ENCODE measurements around the gene C20orf173. TPM values are rescaled to one million over a fixed set of nuclear protein-coding genes. Genes with fewer than 3 reads are reported as not detected.

C20orf173 gene
- total RNA-seq, 1 donor from 2014 or later = not detected

GRCh38 chr20:35562541-35563110, 33.2 kb upstream of the C20orf173 start:
- H3K27me3 Mint-ChIP-seq = no peaks in the 10 kb centered on the region
- no peaks in the 10 kb centered on the region for H3K4me1 Mint-ChIP-seq (ENCODE audit: low read depth)
- H3K27ac Mint-ChIP-seq = no peak overlapping the region

DNA sequence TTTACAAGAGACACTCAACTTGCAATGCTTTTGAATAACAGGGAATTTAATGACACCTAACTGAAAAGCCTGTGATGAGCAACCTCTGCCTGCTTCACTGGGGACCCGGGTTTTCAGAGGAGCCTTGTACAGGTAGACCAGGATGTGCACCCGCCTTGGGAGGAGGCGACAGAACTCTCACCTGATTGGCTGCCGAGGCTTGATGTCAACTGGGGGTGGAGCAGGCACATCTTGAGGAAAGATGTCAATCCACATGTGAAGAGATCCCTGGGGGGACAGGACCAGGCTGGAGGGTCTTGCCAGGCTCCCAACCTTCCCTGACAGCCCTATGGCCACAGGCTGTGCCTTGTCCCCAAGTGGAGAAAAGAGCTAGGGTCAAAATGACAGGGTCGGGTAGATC, 32.2 kb upstream of the C20orf173 start:
- Mint-ChIP-seq H3K27me3 (no peaks in the 10 kb centered on the region), H3K27ac (no peak overlapping the region), H3K36me3 (ENCODE audit: insufficient read depth) (peaks cover 5% of the 10 kb centered on the region), H3K4me3 (ENCODE audit: low read depth) (no peak overlapping the region), H3K9me3 (ENCODE audit: low read depth) (no peaks in the 10 kb centered on the region), H3K4me1 (ENCODE audit: low read depth) (no peaks in the 10 kb centered on the region)
- no peak for DNase-seq (ENCODE audit: low spot score, unreplicated experiment)
- TF ChIP-seq, protein P1, sequence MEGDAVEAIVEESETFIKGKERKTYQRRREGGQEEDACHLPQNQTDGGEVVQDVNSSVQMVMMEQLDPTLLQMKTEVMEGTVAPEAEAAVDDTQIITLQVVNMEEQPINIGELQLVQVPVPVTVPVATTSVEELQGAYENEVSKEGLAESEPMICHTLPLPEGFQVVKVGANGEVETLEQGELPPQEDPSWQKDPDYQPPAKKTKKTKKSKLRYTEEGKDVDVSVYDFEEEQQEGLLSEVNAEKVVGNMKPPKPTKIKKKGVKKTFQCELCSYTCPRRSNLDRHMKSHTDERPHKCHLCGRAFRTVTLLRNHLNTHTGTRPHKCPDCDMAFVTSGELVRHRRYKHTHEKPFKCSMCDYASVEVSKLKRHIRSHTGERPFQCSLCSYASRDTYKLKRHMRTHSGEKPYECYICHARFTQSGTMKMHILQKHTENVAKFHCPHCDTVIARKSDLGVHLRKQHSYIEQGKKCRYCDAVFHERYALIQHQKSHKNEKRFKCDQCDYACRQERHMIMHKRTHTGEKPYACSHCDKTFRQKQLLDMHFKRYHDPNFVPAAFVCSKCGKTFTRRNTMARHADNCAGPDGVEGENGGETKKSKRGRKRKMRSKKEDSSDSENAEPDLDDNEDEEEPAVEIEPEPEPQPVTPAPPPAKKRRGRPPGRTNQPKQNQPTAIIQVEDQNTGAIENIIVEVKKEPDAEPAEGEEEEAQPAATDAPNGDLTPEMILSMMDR (IDR thresholded peaks at IDR 0.05; ENCODE audit: unreplicated experiment) = no peak

More at GRCh38 chr20:35562541-35563110, 33.2 kb upstream of the C20orf173 start:
- no peaks in the 10 kb centered on the region for H3K9me3 Mint-ChIP-seq (ENCODE audit: low read depth)
- H3K36me3 Mint-ChIP-seq (ENCODE audit: insufficient read depth) = peaks cover 2% of the 10 kb centered on the region
- TF ChIP-seq, protein P1 (IDR thresholded peaks at IDR 0.05; ENCODE audit: unreplicated experiment) = no peak
- no peak for DNase-seq (ENCODE audit: low spot score, unreplicated experiment)
- H3K4me3 Mint-ChIP-seq (ENCODE audit: low read depth) = no peak overlapping the region

DNA sequence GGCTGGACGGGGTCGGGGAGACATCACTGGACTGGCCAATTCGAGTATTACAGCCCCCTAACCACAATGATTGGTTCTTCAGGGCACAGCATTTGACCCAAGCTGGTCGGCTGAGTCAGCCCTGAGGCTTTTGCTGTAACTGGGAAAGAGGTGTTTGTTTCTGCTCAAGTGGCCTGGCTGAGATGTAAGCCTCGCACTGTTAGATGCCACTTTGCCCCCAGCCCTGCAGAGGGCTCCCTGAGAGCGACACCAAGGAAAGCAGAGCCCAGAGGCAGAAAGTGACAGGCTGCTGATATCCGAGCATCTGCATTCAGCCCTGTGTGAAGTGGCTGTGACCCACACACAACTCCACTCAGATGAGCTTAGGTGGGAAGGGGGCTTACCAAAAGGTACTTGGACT, 31.8 kb upstream of the C20orf173 start:
- Mint-ChIP-seq H3K27me3 (no peaks in the 10 kb centered on the region), H3K9me3 (ENCODE audit: low read depth) (no peaks in the 10 kb centered on the region), H3K4me1 (ENCODE audit: low read depth) (no peaks in the 10 kb centered on the region), H3K4me3 (ENCODE audit: low read depth) (no peak overlapping the region), H3K36me3 (ENCODE audit: insufficient read depth) (peaks cover 7% of the 10 kb centered on the region), H3K27ac (no peak overlapping the region)
- TF ChIP-seq, protein P1 (IDR thresholded peaks at IDR 0.05; ENCODE audit: unreplicated experiment) = peak; percentile 45
- DNase-seq (ENCODE audit: low spot score, unreplicated experiment) = no peak

- Mint-ChIP-seq H3K27me3 (no peaks in the 10 kb centered on the region), H3K4me1 (ENCODE audit: low read depth) (no peaks in the 10 kb centered on the region), H3K4me3 (ENCODE audit: low read depth) (no peak overlapping the region), H3K27ac (no peak overlapping the region), H3K9me3 (ENCODE audit: low read depth) (no peaks in the 10 kb centered on the region), H3K36me3 (ENCODE audit: insufficient read depth) (peaks cover 7% of the 10 kb centered on the region)
- no peak for DNase-seq (ENCODE audit: low spot score, unreplicated experiment)
- TF ChIP-seq, protein P1 (IDR thresholded peaks at IDR 0.05; ENCODE audit: unreplicated experiment) = no peak
Measured at GRCh38 chr20:35560541-35560940, 31.1 kb upstream of the C20orf173 start.

DNA sequence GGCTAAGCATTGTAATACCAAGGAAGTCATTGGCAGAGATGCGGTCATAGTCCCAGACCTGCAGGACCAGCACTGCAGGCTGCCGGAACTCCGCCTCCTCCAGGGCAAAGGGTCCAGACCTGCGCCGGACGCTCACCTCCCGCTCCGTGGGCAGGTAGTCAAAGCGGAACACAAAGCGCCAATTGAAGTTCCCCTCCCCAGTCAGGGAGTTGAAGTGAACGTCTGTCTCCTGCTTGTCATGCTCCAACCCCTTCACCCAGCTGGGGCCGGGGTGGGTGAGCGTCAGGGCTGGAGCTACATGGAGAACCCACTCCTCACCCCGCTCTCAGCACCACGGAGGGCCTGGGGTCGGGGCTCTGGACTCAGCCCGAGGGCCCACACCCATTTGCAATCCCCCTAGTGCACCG, 30.7 kb upstream of the C20orf173 start:
- no peak overlapping the region for H3K4me3 Mint-ChIP-seq (ENCODE audit: low read depth)

More for the DNA sequence above, 30.7 kb upstream of the C20orf173 start:
- no peaks in the 10 kb centered on the region for H3K9me3 Mint-ChIP-seq (ENCODE audit: low read depth)
- no peak for DNase-seq (ENCODE audit: low spot score, unreplicated experiment)
- H3K36me3 Mint-ChIP-seq (ENCODE audit: insufficient read depth) = peaks cover 7% of the 10 kb centered on the region
- H3K27ac Mint-ChIP-seq = peak overlapping the region; percentile 10
- TF ChIP-seq, protein P1 (IDR thresholded peaks at IDR 0.05; ENCODE audit: unreplicated experiment) = no peak
- no peaks in the 10 kb centered on the region for H3K27me3 Mint-ChIP-seq
- no peaks in the 10 kb centered on the region for H3K4me1 Mint-ChIP-seq (ENCODE audit: low read depth)
